ENCODE measurements around the gene PDE6B. TPM values are rescaled to one million over a fixed set of nuclear protein-coding genes. Genes with fewer than 3 reads are reported as not detected.

PDE6B gene
- total and polyA plus RNA-seq, 2 of the 13 experiments (the other 11 are each of a cell fraction or from before 2014, with no cell fraction given), result 0.38 to 0.40 TPM

- no peak for TF ChIP-seq FOXO4 (CRISPR knock-in tag; conservative IDR thresholded peaks at IDR 0.05)
- no peak for TF ChIP-seq ZBTB3 (CRISPR knock-in tag; IDR thresholded peaks at IDR 0.05; ENCODE audit: borderline replicate concordance, low read depth)
- TF ChIP-seq SOX6 (IDR thresholded peaks at IDR 0.05), result no peak
- TF ChIP-seq SOX6 (CRISPR knock-in tag; IDR thresholded peaks at IDR 0.05), result no peak
- TF ChIP-seq ARID5B (CRISPR knock-in tag; IDR thresholded peaks at IDR 0.05), result no peak
- TF ChIP-seq ESRRA (CRISPR knock-in tag; IDR thresholded peaks at IDR 0.05; ENCODE audit: low read depth), result no peak
- TF ChIP-seq BCLAF1 (IDR thresholded peaks at IDR 0.05), result no peak
- TF ChIP-seq ZNF230 (CRISPR knock-in tag; IDR thresholded peaks at IDR 0.05), result no peak
- peak; percentile 31; the same call in 1 of the 2 replicates for TF ChIP-seq BRD4 (CRISPR knock-in tag; IDR thresholded peaks at IDR 0.05)
- TF ChIP-seq, protein P1, sequence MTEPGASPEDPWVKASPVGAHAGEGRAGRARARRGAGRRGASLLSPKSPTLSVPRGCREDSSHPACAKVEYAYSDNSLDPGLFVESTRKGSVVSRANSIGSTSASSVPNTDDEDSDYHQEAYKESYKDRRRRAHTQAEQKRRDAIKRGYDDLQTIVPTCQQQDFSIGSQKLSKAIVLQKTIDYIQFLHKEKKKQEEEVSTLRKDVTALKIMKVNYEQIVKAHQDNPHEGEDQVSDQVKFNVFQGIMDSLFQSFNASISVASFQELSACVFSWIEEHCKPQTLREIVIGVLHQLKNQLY (CRISPR knock-in tag; IDR thresholded peaks at IDR 0.05), result no peak
- no peak for TF ChIP-seq RCOR2 (CRISPR knock-in tag; IDR thresholded peaks at IDR 0.05)
- TF ChIP-seq, protein P2, sequence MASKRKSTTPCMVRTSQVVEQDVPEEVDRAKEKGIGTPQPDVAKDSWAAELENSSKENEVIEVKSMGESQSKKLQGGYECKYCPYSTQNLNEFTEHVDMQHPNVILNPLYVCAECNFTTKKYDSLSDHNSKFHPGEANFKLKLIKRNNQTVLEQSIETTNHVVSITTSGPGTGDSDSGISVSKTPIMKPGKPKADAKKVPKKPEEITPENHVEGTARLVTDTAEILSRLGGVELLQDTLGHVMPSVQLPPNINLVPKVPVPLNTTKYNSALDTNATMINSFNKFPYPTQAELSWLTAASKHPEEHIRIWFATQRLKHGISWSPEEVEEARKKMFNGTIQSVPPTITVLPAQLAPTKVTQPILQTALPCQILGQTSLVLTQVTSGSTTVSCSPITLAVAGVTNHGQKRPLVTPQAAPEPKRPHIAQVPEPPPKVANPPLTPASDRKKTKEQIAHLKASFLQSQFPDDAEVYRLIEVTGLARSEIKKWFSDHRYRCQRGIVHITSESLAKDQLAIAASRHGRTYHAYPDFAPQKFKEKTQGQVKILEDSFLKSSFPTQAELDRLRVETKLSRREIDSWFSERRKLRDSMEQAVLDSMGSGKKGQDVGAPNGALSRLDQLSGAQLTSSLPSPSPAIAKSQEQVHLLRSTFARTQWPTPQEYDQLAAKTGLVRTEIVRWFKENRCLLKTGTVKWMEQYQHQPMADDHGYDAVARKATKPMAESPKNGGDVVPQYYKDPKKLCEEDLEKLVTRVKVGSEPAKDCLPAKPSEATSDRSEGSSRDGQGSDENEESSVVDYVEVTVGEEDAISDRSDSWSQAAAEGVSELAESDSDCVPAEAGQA (IDR thresholded peaks at IDR 0.05; ENCODE audit: low read depth), result no peak
- TF ChIP-seq, protein P2 (CRISPR knock-in tag; IDR thresholded peaks at IDR 0.05; ENCODE audit: borderline replicate concordance), result no peak
- no peak for TF ChIP-seq ZNF709 (CRISPR knock-in tag; IDR thresholded peaks at IDR 0.05)
Observed at GRCh38 chr4:705278-706082, 80.1 kb downstream of the PDE6B start, which contains the start of gene PCGF3 (continued).
